ENCODE results near the gene ADPRM. TPM values are rescaled to one million over a fixed set of nuclear protein-coding genes. Genes with fewer than 3 reads are reported as not detected.

ADPRM gene
- total RNA-seq (2022; extraction: Qiagen RNA extraction; ENCODE audit: low read depth): 7.1 to 9.5 TPM (median 9.2 TPM) in 5 replicates

GRCh38 chr17:10697092-10698081 is at the start of gene ADPRM, which contains the start of gene SCO1:
ADPRM (plus strand) TSS chr17:10697594; CDS start chr17:10704927, 7,333 bp downstream.
SCO1 (minus strand) TSS chr17:10697533; CDS start chr17:10697507, 26 bp downstream.

GRCh38 chr17:10657148-10657547 is 40.2 kb upstream of the ADPRM start, which contains the start of gene MYH3:
MYH3 (minus strand) TSS chr17:10657309; CDS start chr17:10655064, 2,245 bp downstream.

GRCh38 chr17:10729334-10730193 is 32.2 kb downstream of the ADPRM start, which contains the start of gene TMEM220:
TMEM220 (minus strand) TSS chr17:10730023; CDS start chr17:10729851, 172 bp downstream.

Other genes starting within 250 kb of the ADPRM start
- not detected in 5 replicates for gene MYH4, start 228.0 kb upstream of the ADPRM start, total RNA-seq (2022; extraction: Qiagen RNA extraction; ENCODE audit: low read depth)
- gene MYH1, start 179.1 kb upstream of the ADPRM start, total RNA-seq (2022; extraction: Qiagen RNA extraction; ENCODE audit: low read depth): not detected in 5 replicates
- gene MYH2, start 147.9 kb upstream of the ADPRM start, total RNA-seq (2022; extraction: Qiagen RNA extraction; ENCODE audit: low read depth): not detected in 5 replicates
- 0.68 to 1.5 TPM (median 1.1 TPM) in 5 replicates for gene MYH3, start 40.3 kb upstream of the ADPRM start, total RNA-seq (2022; extraction: Qiagen RNA extraction; ENCODE audit: low read depth)
- gene SCO1, start 61 bp upstream of the ADPRM start, total RNA-seq (2022; extraction: Qiagen RNA extraction; ENCODE audit: low read depth): 51.6 to 62.7 TPM (median 58.4 TPM) in 5 replicates
- gene TMEM220, start 32.4 kb downstream of the ADPRM start, total RNA-seq (2022; extraction: Qiagen RNA extraction; ENCODE audit: low read depth): 2.8 to 4.2 TPM (median 3.1 TPM) in 5 replicates
- gene TMEM238L, start 106.5 kb downstream of the ADPRM start, total RNA-seq (2022; extraction: Qiagen RNA extraction; ENCODE audit: low read depth): not detected in 5 replicates
- gene PIRT, start 140.5 kb downstream of the ADPRM start, total RNA-seq (2022; extraction: Qiagen RNA extraction; ENCODE audit: low read depth): not detected in 5 replicates

Measured in A549 treated with GW870086 at 1 μM for 4 hours (cell line).